Glutamatergic neuron (in vitro differentiated cells): ENCODE results near the gene LMNB1. TPM values are rescaled to one million over a fixed set of nuclear protein-coding genes. Genes with fewer than 3 reads are reported as not detected.

Experiments
- DNase-seq: peaks from one replicate; pipeline ENCODE4 v3.0.0; 2022
- H3K27ac Mint-ChIP-seq: one replicate; pipeline ENCODE4 v1.8.0; 2020; ENCODE audit warnings: mild to moderate bottlenecking, mixed read lengths, inconsistent platforms; ENCODE audit not compliant: unreplicated experiment
- H3K27me3 Mint-ChIP-seq: one replicate; pipeline ENCODE4 v1.8.0; 2020; ENCODE audit warnings: mild to moderate bottlenecking, moderate library complexity, mixed read lengths, inconsistent platforms; ENCODE audit not compliant: unreplicated experiment
- H3K36me3 Mint-ChIP-seq: one replicate; pipeline ENCODE4 v1.8.0; 2020; ENCODE audit warnings: mild to moderate bottlenecking, mixed read lengths, inconsistent platforms; ENCODE audit not compliant: unreplicated experiment
- H3K4me1 Mint-ChIP-seq: one replicate; pipeline ENCODE4 v1.8.0; 2020; ENCODE audit warnings: mild to moderate bottlenecking, low read depth, mixed read lengths, inconsistent platforms; ENCODE audit not compliant: unreplicated experiment
- H3K4me3 Mint-ChIP-seq: one replicate; pipeline ENCODE4 v1.8.0; 2020; ENCODE audit warnings: mild to moderate bottlenecking, mixed read lengths, inconsistent platforms; ENCODE audit not compliant: unreplicated experiment
- H3K9me3 Mint-ChIP-seq: one replicate; pipeline ENCODE4 v1.8.0; 2020; ENCODE audit warnings: mild to moderate bottlenecking, moderate library complexity, mixed read lengths, inconsistent platforms; ENCODE audit not compliant: unreplicated experiment
- CTCF ChIP-seq: fragments of 200-600 bp; sonication (generic); IDR thresholded peaks from one replicate; pipeline ENCODE4 v1.5.0; 2021; ENCODE audit not compliant: partially characterized antibody, unreplicated experiment
- total RNA-seq: library from RNA; stranded (reverse); fragmentation: NEBNext Ultra II Directional; extraction: Animal tissue kit (Norgen Biotek cat#: 25700); gene quantifications from one replicate; pipeline ENCODE4 v1.2.1, GENCODE V29; 2021; ENCODE audit not compliant: unreplicated experiment

LMNB1 gene
- total RNA-seq, 1 donor from 2014 or later, result 94.3 TPM

GRCh38 chr5:126794157-126794828 is 17.4 kb downstream of the LMNB1 start:
- no peaks in the 10 kb centered on the region for H3K9me3 Mint-ChIP-seq
- H3K36me3 Mint-ChIP-seq, result no peaks in the 10 kb centered on the region
- DNase-seq, result no peak

GRCh38 chr5:126799780-126800179 is 22.8 kb downstream of the LMNB1 start:
- Mint-ChIP-seq H3K27me3 (peaks cover 2% of the 10 kb centered on the region), H3K27ac (no peak overlapping the region), H3K9me3 (no peaks in the 10 kb centered on the region), H3K4me3 (no peak overlapping the region), H3K36me3 (no peaks in the 10 kb centered on the region), H3K4me1 (peaks cover 3% of the 10 kb centered on the region)
- no peak for TF ChIP-seq CTCF
- no peak for DNase-seq

More at GRCh38 chr5:126794157-126794828, 17.4 kb downstream of the LMNB1 start:
- Mint-ChIP-seq H3K27me3 (peaks cover 2% of the 10 kb centered on the region), H3K4me3 (no peak overlapping the region), H3K27ac (no peak overlapping the region), H3K4me1 (peaks cover 7% of the 10 kb centered on the region)
- TF ChIP-seq CTCF, result no peak

GRCh38 chr5:126801174-126801991 is 24.4 kb downstream of the LMNB1 start:
- H3K4me1 Mint-ChIP-seq, result peaks cover 3% of the 10 kb centered on the region
- no peaks in the 10 kb centered on the region for H3K36me3 Mint-ChIP-seq
- H3K27ac Mint-ChIP-seq, result no peak overlapping the region
- no peak for TF ChIP-seq CTCF
- H3K27me3 Mint-ChIP-seq, result peaks cover 2% of the 10 kb centered on the region
- H3K4me3 Mint-ChIP-seq, result no peak overlapping the region
- no peak for DNase-seq
- no peaks in the 10 kb centered on the region for H3K9me3 Mint-ChIP-seq

GRCh38 chr5:126801992-126802294 is 25.0 kb downstream of the LMNB1 start:
- H3K27ac Mint-ChIP-seq, result no peak overlapping the region
- DNase-seq, result no peak

More at GRCh38 chr5:126801992-126802294, 25.0 kb downstream of the LMNB1 start:
- no peak overlapping the region for H3K4me3 Mint-ChIP-seq
- peaks cover 3% of the 10 kb centered on the region for H3K4me1 Mint-ChIP-seq
- H3K27me3 Mint-ChIP-seq, result peaks cover 2% of the 10 kb centered on the region
- no peaks in the 10 kb centered on the region for H3K36me3 Mint-ChIP-seq
- TF ChIP-seq CTCF, result no peak
- H3K9me3 Mint-ChIP-seq, result no peaks in the 10 kb centered on the region
